ENCODE results near the gene PITHD1. TPM values are rescaled to one million over a fixed set of nuclear protein-coding genes. Genes with fewer than 3 reads are reported as not detected.
A peak's percentile ranks its signal among the peaks of the same experiment; 100 is the strongest.
"Not testable (repeated sequence)": the region's sequence is repeated elsewhere in the genome, so short reads cannot be mapped to it uniquely, and the experiment has no call there.

Gene PITHD1
- total RNA-seq, 2 experiments from 2014 or later = 64.0 to 64.5 TPM

- ATAC-seq (ENCODE audit: low read depth) (no peak), DNase-seq (no peak)
- H3K27ac Mint-ChIP-seq = no peak overlapping the region
- no peak overlapping the region for H3K4me3 Mint-ChIP-seq
- no peaks in the 10 kb centered on the region for H3K27me3 Mint-ChIP-seq
- no peaks in the 10 kb centered on the region for H3K9me3 Mint-ChIP-seq
- peaks cover 8% of the 10 kb centered on the region for H3K4me1 Mint-ChIP-seq
- POLR2A ChIA-PET = interaction anchor here (1.6 kb wide), 1 partner anchor 25 kb away, joined by 4 read pairs; the partner anchor contains the start of gene PITHD1
- H3K36me3 Mint-ChIP-seq = peaks cover 22% of the 10 kb centered on the region
These were observed 25.3 kb upstream of the PITHD1 start for GRCh38 chr1:23752909-23753308.

- no peak overlapping the region for H3K4me3 Mint-ChIP-seq
- no peaks in the 10 kb centered on the region for H3K4me1 Mint-ChIP-seq
- peaks cover 16% of the 10 kb centered on the region for H3K36me3 Mint-ChIP-seq
- no peaks in the 10 kb centered on the region for H3K27me3 Mint-ChIP-seq
- DNase-seq = no peak
- POLR2A ChIA-PET = no interaction called here
- H3K27ac Mint-ChIP-seq = no peak overlapping the region
- no peak for ATAC-seq (ENCODE audit: low read depth)
- H3K9me3 Mint-ChIP-seq = no peaks in the 10 kb centered on the region
These were observed 21.5 kb upstream of the PITHD1 start for GRCh38 chr1:23756676-23757075.

- DNase-seq = no peak
- ATAC-seq (ENCODE audit: low read depth) = no peak
- Mint-ChIP-seq H3K9me3 (no peaks in the 10 kb centered on the region), H3K27ac (no peak overlapping the region), H3K4me1 (no peaks in the 10 kb centered on the region), H3K4me3 (no peak overlapping the region), H3K36me3 (peaks cover 15% of the 10 kb centered on the region), H3K27me3 (no peaks in the 10 kb centered on the region)
- POLR2A ChIA-PET = interaction anchor here (0.6 to 0.7 kb wide), 4 partner anchors 14 to 200 kb away, joined by 3 to 5 read pairs (median 4); partner anchors contain the start of gene RPL11
These were observed 20.4 kb upstream of the PITHD1 start for GRCh38 chr1:23757812-23758211.

- H3K4me1 Mint-ChIP-seq = peaks cover 2% of the 10 kb centered on the region
- H3K9me3 Mint-ChIP-seq = no peaks in the 10 kb centered on the region
- no peaks in the 10 kb centered on the region for H3K27me3 Mint-ChIP-seq
- peaks cover 13% of the 10 kb centered on the region for H3K36me3 Mint-ChIP-seq
- no peak overlapping the region for H3K4me3 Mint-ChIP-seq
- POLR2A ChIA-PET = no interaction called here
- DNase-seq (no peak), ATAC-seq (ENCODE audit: low read depth) (no peak)
- no peak overlapping the region for H3K27ac Mint-ChIP-seq
These were observed 18.9 kb upstream of the PITHD1 start for GRCh38 chr1:23759277-23759676.

GRCh38 chr1:23763041-23763577 lies 15.1 kb upstream of the PITHD1 start:
- ATAC-seq (ENCODE audit: low read depth) (no peak), DNase-seq (no peak)
- Mint-ChIP-seq H3K36me3 (peaks cover 8% of the 10 kb centered on the region), H3K9me3 (no peaks in the 10 kb centered on the region), H3K4me1 (peaks cover 3% of the 10 kb centered on the region), H3K4me3 (no peak overlapping the region), H3K27ac (no peak overlapping the region), H3K27me3 (no peaks in the 10 kb centered on the region)
- POLR2A ChIA-PET = interaction anchor here (1.6 kb wide), 1 partner anchor 9 kb away, joined by 3 read pairs; no protein-coding TSS in a partner anchor

- Mint-ChIP-seq H3K27me3 (no peaks in the 10 kb centered on the region), H3K4me3 (no peak overlapping the region), H3K27ac (no peak overlapping the region), H3K4me1 (peaks cover 8% of the 10 kb centered on the region), H3K36me3 (peaks cover 6% of the 10 kb centered on the region), H3K9me3 (no peaks in the 10 kb centered on the region)
- ATAC-seq (ENCODE audit: low read depth) (no peak), DNase-seq (no peak)
- POLR2A ChIA-PET = no interaction called here
These were observed 9.5 kb upstream of the PITHD1 start for GRCh38 chr1:23768733-23769132.

GRCh38 chr1:23772049-23772853 lies 6.0 kb upstream of the PITHD1 start:
- ATAC-seq (ENCODE audit: low read depth) (peak; percentile 87), DNase-seq (peak; percentile 87)
- Mint-ChIP-seq H3K9me3 (no peaks in the 10 kb centered on the region), H3K27me3 (no peaks in the 10 kb centered on the region), H3K27ac (no peak overlapping the region), H3K4me3 (no peak overlapping the region), H3K36me3 (peaks cover 4% of the 10 kb centered on the region), H3K4me1 (peaks cover 25% of the 10 kb centered on the region)
- POLR2A ChIA-PET = interaction anchor here (0.6 to 1.2 kb wide), 4 partner anchors 18 to 729 kb away, joined by 3 to 5 read pairs (median 4); partner anchors contain the start of gene ELOA

- Mint-ChIP-seq H3K4me3 (no peak overlapping the region), H3K27me3 (no peaks in the 10 kb centered on the region), H3K9me3 (no peaks in the 10 kb centered on the region), H3K4me1 (peaks cover 25% of the 10 kb centered on the region), H3K36me3 (peaks cover 4% of the 10 kb centered on the region), H3K27ac (no peak overlapping the region)
- POLR2A ChIA-PET = no interaction called here
- DNase-seq (no peak), ATAC-seq (ENCODE audit: low read depth) (no peak)
These were observed 5.4 kb upstream of the PITHD1 start for GRCh38 chr1:23772854-23773242.

- Mint-ChIP-seq H3K27me3 (no peaks in the 10 kb centered on the region), H3K36me3 (peaks cover 1% of the 10 kb centered on the region), H3K4me3 (no peak overlapping the region), H3K9me3 (no peaks in the 10 kb centered on the region), H3K27ac (peak overlapping the region; percentile 6), H3K4me1 (peaks cover 30% of the 10 kb centered on the region)
- DNase-seq (no peak), ATAC-seq (ENCODE audit: low read depth) (no peak)
- POLR2A ChIA-PET = no interaction called here
These were observed 3.9 kb upstream of the PITHD1 start for GRCh38 chr1:23774174-23774880.

- ATAC-seq (ENCODE audit: low read depth) (no peak), DNase-seq (no peak)
- H3K27me3 Mint-ChIP-seq = no peaks in the 10 kb centered on the region
- H3K4me3 Mint-ChIP-seq = no peak overlapping the region
- no peaks in the 10 kb centered on the region for H3K9me3 Mint-ChIP-seq
- POLR2A ChIA-PET = interaction anchor here (1.1 to 1.5 kb wide), 2 partner anchors 25 to 204 kb away, joined by 3 read pairs; partner anchors contain the start of gene SRSF10
- peaks cover 39% of the 10 kb centered on the region for H3K4me1 Mint-ChIP-seq
- peaks cover 4% of the 10 kb centered on the region for H3K36me3 Mint-ChIP-seq
- no peak overlapping the region for H3K27ac Mint-ChIP-seq
These were observed 2.0 kb upstream of the PITHD1 start for GRCh38 chr1:23776217-23776616.

- Mint-ChIP-seq H3K27me3 (no peaks in the 10 kb centered on the region), H3K9me3 (no peaks in the 10 kb centered on the region), H3K4me3 (peak overlapping the region; percentile 93), H3K36me3 (peaks cover 7% of the 10 kb centered on the region), H3K4me1 (peaks cover 30% of the 10 kb centered on the region), H3K27ac (peak overlapping the region; percentile 83)
- POLR2A ChIA-PET = interaction anchor here (0.7 to 5.3 kb wide), 6 partner anchors 11 to 129 kb away, joined by 3 to 62 read pairs (median 4); partner anchors contain the start of genes ELOA, GALE, HMGCL and LYPLA2
- ATAC-seq (ENCODE audit: low read depth) (no peak), DNase-seq (no peak)
These were observed 1.7 kb downstream of the PITHD1 start for GRCh38 chr1:23779826-23780371.

- not testable (repeated sequence) for DNase-seq; H3K27ac Mint-ChIP-seq; H3K4me3 Mint-ChIP-seq; ATAC-seq (ENCODE audit: low read depth); H3K9me3 Mint-ChIP-seq; H3K27me3 Mint-ChIP-seq
- POLR2A ChIA-PET = interaction anchor here (1.7 kb wide), 1 partner anchor 170 kb away, joined by 3 read pairs; no protein-coding TSS in a partner anchor
- peaks cover 24% of the 10 kb centered on the region for H3K36me3 Mint-ChIP-seq
- H3K4me1 Mint-ChIP-seq = peaks cover 16% of the 10 kb centered on the region
These were observed 4.9 kb downstream of the PITHD1 start for GRCh38 chr1:23783141-23783540.

- H3K27ac Mint-ChIP-seq = no peak overlapping the region
- no peak overlapping the region for H3K4me3 Mint-ChIP-seq
- H3K4me1 Mint-ChIP-seq = peaks cover 8% of the 10 kb centered on the region
- H3K27me3 Mint-ChIP-seq = no peaks in the 10 kb centered on the region
- DNase-seq = no peak
- no peaks in the 10 kb centered on the region for H3K9me3 Mint-ChIP-seq
- ATAC-seq (ENCODE audit: low read depth) = no peak
- POLR2A ChIA-PET = no interaction called here
- H3K36me3 Mint-ChIP-seq = peaks cover 30% of the 10 kb centered on the region
These were observed 6.6 kb downstream of the PITHD1 start for GRCh38 chr1:23784846-23785245.

All from activated naive CD8-positive, alpha-beta T cell treated with anti-CD3 and anti-CD28 coated beads, Interleukin-2, amount 10 ng/mL, durations not matched to agents 7 days and 5 days (primary cell).